Aorta (tissue), 5 donors: ENCODE data around the gene PLK2. TPM values are rescaled to one million over a fixed set of nuclear protein-coding genes. Genes with fewer than 3 reads are reported as not detected.
A peak's percentile ranks its signal among the peaks of the same experiment; 100 is the strongest.

Source experiments
- ATAC-seq: fragments of 200-7000 bp; cut with Tn5 transposase; one replicate; pipeline ENCODE4 v1.9.1; 2022; ENCODE audit warnings: moderate library complexity; ENCODE audit not compliant: low FRiP score
- DNase-seq, 2 donors: peaks; one replicate each; pipeline ENCODE4 v3.0.0-alpha.2; 2020
- H3K27ac ChIP-seq, 2 donors: one replicate each; pipeline ENCODE4 v1.5.1; 2013; ENCODE audit warnings: low read length in 2 of 2, mild to moderate bottlenecking in 2 of 2, moderate library complexity in 2 of 2, control low read depth in 1 of 2, inconsistent platforms in 1 of 2, low read depth in 1 of 2
- H3K27me3 ChIP-seq, 2 donors: one replicate each; pipeline ENCODE4 v1.6.1; 2013; ENCODE audit warnings: control low read depth in 1 of 2, low read length in 1 of 2, mild to moderate bottlenecking in 1 of 2, moderate library complexity in 1 of 2; ENCODE audit not compliant: insufficient read depth in 2 of 2, control insufficient read depth in 1 of 2
- H3K36me3 ChIP-seq, 2 donors: one replicate each; pipeline ENCODE4 v1.6.1; 2013; ENCODE audit warnings: control low read depth in 1 of 2, low read length in 1 of 2, mild to moderate bottlenecking in 1 of 2; ENCODE audit not compliant: insufficient read depth in 2 of 2, control insufficient read depth in 1 of 2
- H3K4me1 ChIP-seq, 2 donors: one replicate each; pipeline ENCODE4 v1.6.1; 2013; ENCODE audit warnings: low read length in 2 of 2, control low read depth in 1 of 2, mild to moderate bottlenecking in 1 of 2, moderate library complexity in 1 of 2; ENCODE audit not compliant: insufficient read depth in 2 of 2, control insufficient read depth in 1 of 2
- H3K4me3 ChIP-seq, 2 donors: one replicate each; pipeline ENCODE4 v1.5.1; 2013; ENCODE audit warnings: low read length in 2 of 2, control low read depth in 1 of 2, mild to moderate bottlenecking in 1 of 2
- H3K9me3 ChIP-seq: one replicate; pipeline ENCODE4 v1.6.1; 2013; ENCODE audit warnings: mild to moderate bottlenecking, low read length; ENCODE audit not compliant: control insufficient read depth
- WGBS, 2 donors: extraction: QIAGEN DNeasy Blood & Tissue Kit; methylation state at CpG; one replicate each; pipeline ENCODE4 v1.1.7; 2013; 5-methylcytosine and 5-hydroxymethylcytosine counted together
- intact Hi-C, 2 donors: fragments of 100-400 bp; cut with DNase I; formaldehyde crosslinking; loops; one replicate each; pipeline versions ENCODE4 v1.14.2 to v1.15.0; 2022
- polyA plus RNA-seq, 2 donors: library from polyadenylated mRNA; stranded (reverse); fragments of 200-250 nt; gene quantifications; one replicate each; pipeline ENCODE4 v1.2.3, GENCODE V29; 2013
- total RNA-seq, 2 donors: library from RNA; stranded (reverse); fragmentation: NEBNext Ultra II Directional; extraction: Animal tissue kit (Norgen Biotek cat#: 25700); gene quantifications; one replicate each; pipeline ENCODE4 v1.2.1, GENCODE V29; 2021
- donor health status: healthy with polysubstance abuse.
- donor health status: Bipolar disorder and iron deficiency.
- donor health status: DM: no; HTN: no; CAD: no.
- donor health status: DM: no; HTN: no; CAD: no.
- donor health status: DM: yes; HTN: yes; CAD: no.

The PLK2 gene
- total and polyA plus RNA-seq, 4 donors, result 24.0 to 64.6 (median 35.5) TPM

DNA sequence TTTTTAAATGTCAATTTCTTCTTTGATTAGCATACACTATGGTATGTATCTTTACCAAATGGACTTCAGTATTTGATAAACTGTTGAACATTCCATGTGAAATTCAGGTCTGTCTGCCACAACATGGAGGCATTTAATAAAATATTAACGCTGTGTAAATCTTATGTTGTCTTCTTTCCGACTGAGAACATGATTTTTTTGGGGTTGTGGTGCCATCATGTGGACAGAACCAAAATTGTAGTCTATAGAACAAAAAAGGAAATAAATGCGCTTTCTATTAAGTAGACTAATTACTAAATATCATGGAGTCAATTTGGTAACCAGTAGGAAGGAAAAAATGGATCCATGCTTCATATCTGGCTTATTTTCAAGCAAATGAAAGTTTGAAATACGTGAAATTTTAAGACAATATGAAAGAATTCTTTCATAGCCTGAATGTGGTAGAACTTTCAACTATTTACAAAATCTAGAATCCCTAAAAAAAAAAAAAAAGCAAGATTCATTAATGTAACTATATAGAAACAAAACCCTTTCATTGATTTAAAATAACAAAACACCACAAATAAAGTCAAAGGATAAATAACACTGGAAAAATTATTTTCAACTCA, 2.8 kb upstream of the PLK2 start:
- ATAC-seq, result no peak
- WGBS, 2 donors, result 5 to 7% methylated on average over 4 of the region's 4 CpGs
- H3K27ac ChIP-seq, result no peak overlapping the region
- H3K4me1 ChIP-seq, result no peaks in the 10 kb centered on the region
- no peak for DNase-seq
- H3K4me3 ChIP-seq, result no peak overlapping the region
- H3K9me3 ChIP-seq, result no peaks in the 10 kb centered on the region
- H3K27me3 ChIP-seq, result no peaks in the 10 kb centered on the region
- no peaks in the 10 kb centered on the region for H3K36me3 ChIP-seq
- intact Hi-C loops, result loop anchor here (1.0 to 10.0 kb wide), 5 partner anchors 808 to 1164 kb away; no protein-coding TSS in a partner anchor

DNA sequence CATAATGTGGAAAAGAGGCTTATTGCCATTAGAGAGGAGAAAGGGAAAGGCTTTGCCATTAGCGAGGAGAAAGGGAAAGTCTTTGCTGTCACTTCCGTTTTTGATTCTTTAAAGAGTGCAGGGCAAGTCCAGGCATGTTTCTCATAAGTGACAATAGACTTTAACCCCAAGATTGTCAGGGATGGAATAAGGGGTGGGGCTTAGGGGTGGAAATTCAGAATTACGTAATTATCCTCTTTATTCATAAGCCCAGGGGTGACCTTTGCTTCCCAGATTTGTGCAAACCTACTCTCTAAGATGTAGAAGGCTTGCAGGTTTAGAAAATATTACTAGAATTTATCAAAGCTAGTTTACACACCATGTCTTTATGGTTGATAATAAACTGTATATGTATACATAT, 2.3 kb upstream of the PLK2 start:
- Histone ChIP-seq H3K4me3 (no peak overlapping the region), H3K27ac (no peak overlapping the region)

DNA sequence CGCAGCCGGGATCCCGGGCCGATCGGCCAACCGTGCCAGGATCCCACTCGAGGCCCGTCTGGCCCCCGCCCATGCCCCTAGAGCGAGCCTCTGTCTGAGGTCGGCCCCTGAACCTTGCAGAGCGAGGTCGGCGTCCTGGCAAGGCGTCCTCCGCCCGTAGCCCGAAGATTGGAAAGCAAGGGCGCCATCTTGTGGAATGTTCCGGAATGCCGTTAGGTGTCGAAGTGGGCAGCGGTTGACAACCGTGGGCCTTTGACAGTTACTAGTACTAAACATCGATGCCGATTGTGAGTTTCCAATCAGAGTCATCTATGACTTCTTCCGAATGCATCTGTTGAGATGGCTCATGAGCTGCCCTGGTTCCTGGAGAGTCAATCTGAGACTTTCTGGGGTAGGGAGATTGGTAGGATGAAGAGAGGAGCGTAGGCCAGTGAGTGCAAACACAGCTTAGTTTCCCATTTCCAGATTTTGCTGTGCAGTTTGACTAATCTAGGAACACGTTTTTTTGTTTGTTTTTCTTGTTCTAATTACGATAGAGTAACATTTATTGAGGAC, 923 bp upstream of the PLK2 start:
- peak overlapping the region; percentile 71 to 89 for H3K27ac ChIP-seq
- H3K27me3 ChIP-seq, result no peaks in the 10 kb centered on the region
- DNase-seq, result peak; percentile 94 to 97
- H3K36me3 ChIP-seq, result peaks cover 0 to 3% of the 10 kb centered on the region in 2 donors
- no peaks in the 10 kb centered on the region for H3K4me1 ChIP-seq
- peak overlapping the region; percentile 38 to 48 for H3K4me3 ChIP-seq
- intact Hi-C loops, result loop anchor here (1.0 to 10.0 kb wide), 7 partner anchors 234 to 964 kb away; no protein-coding TSS in a partner anchor
- peak; percentile 93 for ATAC-seq
- 5 to 6% methylated on average over 30 of the region's 30 CpGs for WGBS, 2 donors
- H3K9me3 ChIP-seq, result no peaks in the 10 kb centered on the region

More for the DNA sequence above, 2.3 kb upstream of the PLK2 start:
- Histone ChIP-seq H3K9me3 (no peaks in the 10 kb centered on the region), H3K36me3 (no peaks in the 10 kb centered on the region), H3K4me1 (no peaks in the 10 kb centered on the region), H3K27me3 (no peaks in the 10 kb centered on the region)
- DNase-seq (no peak), ATAC-seq (no peak)
- intact Hi-C loops, result loop anchor here (1.0 to 10.0 kb wide), 5 partner anchors 807 to 1164 kb away; no protein-coding TSS in a partner anchor
- 63 to 64% methylated on average over 3 of the region's 3 CpGs for WGBS, 2 donors

DNA sequence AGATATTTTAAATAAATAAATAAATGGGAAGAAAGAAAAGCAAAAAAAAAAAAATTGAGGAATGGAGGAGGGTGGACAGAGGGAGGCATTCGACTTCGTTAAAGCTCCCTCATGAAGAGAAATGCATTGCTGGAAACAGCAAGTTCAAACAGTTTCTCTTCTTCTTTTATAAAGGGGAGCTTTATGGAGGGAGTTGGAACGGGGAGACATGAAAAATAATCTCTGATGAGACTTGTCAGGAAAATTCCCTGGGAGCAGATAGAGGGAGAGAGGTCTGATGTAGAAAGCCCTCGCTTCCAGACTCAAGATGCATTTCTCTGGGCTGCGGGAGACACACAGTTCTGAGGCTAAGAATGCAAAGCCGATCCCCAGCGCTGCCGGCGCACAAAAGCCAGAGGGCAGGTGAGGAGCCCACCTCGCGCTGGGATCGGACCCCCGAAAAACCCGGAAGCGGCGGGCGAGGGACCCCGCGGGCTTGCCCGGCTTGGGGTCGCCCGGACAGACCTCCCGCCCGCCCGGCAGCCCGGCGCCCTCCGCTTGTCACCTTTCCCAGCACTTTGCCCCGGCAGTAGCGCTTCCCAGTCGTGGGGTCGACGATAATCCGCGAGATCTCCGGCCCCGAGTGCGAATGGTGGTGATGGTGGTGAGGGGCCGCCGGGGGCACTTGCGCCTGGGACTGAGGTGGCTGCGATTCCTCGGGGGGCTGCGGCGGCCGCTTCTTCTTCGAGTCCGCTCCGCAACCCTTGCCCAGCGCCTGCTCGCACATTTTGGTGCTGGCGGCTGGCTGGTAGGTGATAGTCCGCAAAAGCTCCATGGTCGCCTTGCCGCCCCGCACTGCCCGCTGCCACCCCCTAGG, 512 bp downstream of the PLK2 start:
- H3K27ac ChIP-seq, result peak overlapping the region in 1 of 2 donors; percentile 81
- intact Hi-C loops, result loop anchor here (1.0 to 10.0 kb wide), 9 partner anchors 233 to 962 kb away; no protein-coding TSS in a partner anchor
- peaks cover 3 to 6% of the 10 kb centered on the region in 2 donors for H3K36me3 ChIP-seq
- 0 to 1% methylated on average over 57 of the region's 57 CpGs for WGBS, 2 donors
- DNase-seq, result no peak
- no peaks in the 10 kb centered on the region for H3K9me3 ChIP-seq
- ATAC-seq, result peak; percentile 44
- H3K4me1 ChIP-seq, result peaks cover 0 to 2% of the 10 kb centered on the region in 2 donors
- no peaks in the 10 kb centered on the region for H3K27me3 ChIP-seq
- peak overlapping the region; percentile 54 to 83 for H3K4me3 ChIP-seq

DNA sequence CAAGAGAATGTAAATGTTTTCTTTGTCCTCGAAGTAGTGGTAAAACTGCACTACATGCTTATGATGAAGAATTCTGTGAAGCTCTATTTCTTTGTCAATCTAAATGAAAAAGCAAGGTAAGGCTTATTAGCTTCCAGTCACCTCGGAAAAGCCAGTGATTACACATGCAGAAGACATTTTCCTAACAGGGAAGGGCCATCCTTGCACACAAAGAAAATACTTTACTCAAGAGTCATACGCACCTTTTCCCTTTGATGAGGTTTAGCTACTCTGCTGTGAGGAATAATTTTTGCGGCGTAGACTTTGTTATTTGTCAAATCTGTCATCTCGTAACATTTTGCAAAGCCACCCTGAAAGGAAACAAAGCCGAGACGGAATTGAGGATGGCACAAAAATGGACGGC, 1.1 kb downstream of the PLK2 start:
- no peaks in the 10 kb centered on the region for H3K9me3 ChIP-seq
- no peaks in the 10 kb centered on the region for H3K27me3 ChIP-seq
- intact Hi-C loops, result loop anchor here (2.0 to 5.0 kb wide), 2 partner anchors 331 to 572 kb away; no protein-coding TSS in a partner anchor
- WGBS, 2 donors, result 0 to 1% methylated on average over 9 of the region's 9 CpGs
- peak overlapping the region; percentile 54 to 83 for H3K4me3 ChIP-seq
- H3K27ac ChIP-seq, result no peak overlapping the region
- H3K36me3 ChIP-seq, result peaks cover 3 to 8% of the 10 kb centered on the region in 2 donors
- ATAC-seq (no peak), DNase-seq (no peak)
- peaks cover 0 to 3% of the 10 kb centered on the region in 2 donors for H3K4me1 ChIP-seq

DNA sequence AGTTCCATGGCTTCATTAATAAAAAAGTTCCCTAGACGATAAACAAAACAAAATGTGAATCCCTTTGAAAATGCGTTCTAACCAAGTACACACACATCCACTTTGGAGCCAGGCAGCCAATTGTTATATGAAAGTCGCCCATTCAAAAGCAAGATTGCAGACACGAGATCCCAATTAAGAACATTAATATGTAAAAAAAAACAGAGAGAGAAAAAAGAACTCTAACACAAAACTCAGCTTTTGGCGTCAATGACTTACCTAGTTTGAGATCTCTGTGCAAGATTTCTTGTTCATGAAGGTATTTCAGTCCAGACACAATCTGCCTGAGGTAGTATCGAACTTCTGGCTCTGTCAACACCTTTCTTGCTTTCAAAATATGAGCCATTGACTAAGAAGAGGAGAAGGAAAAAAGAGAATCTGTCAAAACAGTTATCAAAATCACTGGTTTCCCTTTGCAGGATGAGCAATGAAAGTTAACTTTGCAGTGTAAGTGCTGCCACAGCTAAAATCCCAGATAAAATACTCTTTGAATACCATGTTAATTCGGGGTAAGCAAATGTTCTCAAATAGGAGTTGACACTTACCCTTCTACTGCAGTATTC, 1.6 kb downstream of the PLK2 start:
- no peak overlapping the region for H3K27ac ChIP-seq
- peaks cover 3 to 8% of the 10 kb centered on the region in 2 donors for H3K36me3 ChIP-seq
- intact Hi-C loops, result loop anchor here (2.0 to 5.0 kb wide), 2 partner anchors 331 to 571 kb away; no protein-coding TSS in a partner anchor

DNA sequence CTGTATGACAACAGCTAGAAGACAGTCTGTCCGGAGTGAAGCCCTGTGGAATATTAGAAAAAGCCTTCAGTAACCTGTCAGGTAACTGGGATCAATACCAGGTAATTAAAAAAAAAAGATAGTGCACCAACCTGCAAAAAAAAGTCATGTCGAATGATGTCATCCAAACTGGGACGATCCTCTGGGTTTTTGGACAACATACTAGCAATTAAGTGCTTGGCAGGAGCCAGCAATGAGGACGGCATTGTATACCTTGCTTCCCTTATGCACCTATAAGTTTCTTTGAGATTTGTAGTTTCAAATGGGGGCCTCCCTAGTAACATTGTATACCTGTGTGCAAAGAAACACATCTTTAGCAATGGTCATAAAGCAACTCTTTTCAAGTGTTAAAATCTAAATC, 2.8 kb downstream of the PLK2 start:
- Histone ChIP-seq H3K9me3 (no peaks in the 10 kb centered on the region), H3K27ac (no peak overlapping the region), H3K4me3 (peak overlapping the region; percentile 54 to 83), H3K36me3 (peaks cover 3 to 8% of the 10 kb centered on the region in 2 donors), H3K27me3 (no peaks in the 10 kb centered on the region), H3K4me1 (peaks cover 0 to 3% of the 10 kb centered on the region in 2 donors)
- 12 to 19% methylated on average over 4 of the region's 4 CpGs for WGBS, 2 donors
- no peak for ATAC-seq
- intact Hi-C loops, result loop anchor here in 1 of 2 donors (5.0 kb wide), 1 partner anchor 330 kb away; no protein-coding TSS in a partner anchor
- no peak for DNase-seq

More for the DNA sequence above, 1.6 kb downstream of the PLK2 start:
- Histone ChIP-seq H3K4me3 (peak overlapping the region; percentile 54 to 83), H3K9me3 (no peaks in the 10 kb centered on the region), H3K27me3 (no peaks in the 10 kb centered on the region), H3K4me1 (peaks cover 0 to 3% of the 10 kb centered on the region in 2 donors)
- 4 to 7% methylated on average over 7 of the region's 7 CpGs for WGBS, 2 donors
- ATAC-seq (no peak), DNase-seq (no peak)

DNA sequence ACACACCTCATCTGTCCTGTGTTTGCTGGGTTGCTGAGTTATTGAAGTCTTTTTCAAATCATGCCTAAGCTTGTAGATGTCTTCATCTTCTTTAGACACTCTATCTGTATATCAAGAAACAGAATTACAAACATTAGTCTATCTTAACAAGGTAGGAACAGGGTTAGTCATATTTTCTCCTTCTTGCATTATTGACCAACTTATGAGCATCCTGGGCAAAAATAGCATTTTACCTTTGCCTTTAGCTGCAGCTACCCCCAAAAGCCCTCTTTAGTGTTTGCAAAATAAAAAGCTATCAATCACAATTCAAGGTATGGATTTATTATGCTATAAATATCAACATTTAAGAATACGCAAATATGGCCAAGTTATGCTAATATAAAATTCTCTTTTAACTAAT, 3.4 kb downstream of the PLK2 start:
- 21 to 34% methylated on average over 1 of the region's 1 CpG for WGBS, 2 donors
- ATAC-seq, result no peak
- Histone ChIP-seq H3K27me3 (no peaks in the 10 kb centered on the region), H3K36me3 (peaks cover 3 to 8% of the 10 kb centered on the region in 2 donors), H3K9me3 (no peaks in the 10 kb centered on the region), H3K27ac (no peak overlapping the region), H3K4me1 (peaks cover 0 to 3% of the 10 kb centered on the region in 2 donors), H3K4me3 (peak overlapping the region; percentile 54 to 68)
- intact Hi-C loops, result loop anchor here in 1 of 2 donors (5.0 kb wide), 1 partner anchor 329 kb away; no protein-coding TSS in a partner anchor
- DNase-seq, result no peak
